IMR-90 (cell line): Measurements from ENCODE around the gene DOK4. TPM values are rescaled to one million over a fixed set of nuclear protein-coding genes. Genes with fewer than 3 reads are reported as not detected.

Experiments used
- ATAC-seq: fragments of 200-7000 bp; cut with Tn5 transposase; 2 replicates; pipeline ENCODE4 v1.9.1; 2020; ENCODE audit warnings: low read depth, mild to moderate bottlenecking, moderate library complexity
- BruUV-seq: library from RNA; stranded (reverse); fragments of 400-500 nt; replicated peaks from 2 replicates; lab custom pipeline; 2021; lab: Mats Ljungman, UMichigan
- CTCF ChIA-PET: fragments of 300-600 bp; formaldehyde crosslinking; extraction: SDS; loops from one replicate; lab custom pipeline; 2021; ENCODE audit warnings: antibody characterized with exemption; lab: Yijun Ruan, JAX
- POLR2A ChIA-PET: fragments of 300-600 bp; sonication (Branson Sonifier 250); formaldehyde crosslinking; loops from one replicate; lab custom pipeline; 2022; ENCODE audit warnings: antibody characterized with exemption; ENCODE audit not compliant: unreplicated experiment; lab: Charles Lee
- DNase-seq: peaks from one replicate; pipeline ENCODE4 v3.0.0; 2013
- H2AFZ ChIP-seq: replicated peaks from 2 replicates; pipeline ENCODE3; 2013; ENCODE audit warnings: low read length, mild to moderate bottlenecking; ENCODE audit not compliant: poor library complexity
- H2AK5ac ChIP-seq: 2 replicates; pipeline ENCODE4 v1.6.1; 2013; ENCODE audit warnings: low read depth, low read length, inconsistent platforms
- H2AK9ac ChIP-seq: replicated peaks from 2 replicates; pipeline ENCODE3; 2013; ENCODE audit warnings: mild to moderate bottlenecking, low read depth, low read length, moderate library complexity; ENCODE audit not compliant: poor library complexity
- H2BK120ac ChIP-seq: 2 replicates; pipeline ENCODE4 v1.6.1; 2013; ENCODE audit warnings: low read depth, low read length, inconsistent platforms
- H2BK15ac ChIP-seq: 3 replicates; pipeline ENCODE4 v1.6.1; 2013; ENCODE audit warnings: low read depth, low read length, inconsistent platforms
- H2BK20ac ChIP-seq: 2 replicates; pipeline ENCODE4 v1.6.1; 2013; ENCODE audit warnings: low read depth, mild to moderate bottlenecking, inconsistent platforms, low read length, moderate library complexity
- H2BK5ac ChIP-seq: 2 replicates; pipeline ENCODE4 v1.6.1; 2013; ENCODE audit warnings: mild to moderate bottlenecking, low read depth, low read length, inconsistent platforms; ENCODE audit not compliant: poor library complexity, severe bottlenecking
- H3K14ac ChIP-seq: replicated peaks from 2 replicates; pipeline ENCODE4 v1.6.1; 2013; ENCODE audit warnings: low read depth, low read length, inconsistent platforms
- H3K18ac ChIP-seq: 2 replicates; pipeline ENCODE4 v1.6.1; 2013; ENCODE audit warnings: low read depth, low read length, control low read depth
- H3K23ac ChIP-seq: 2 replicates; pipeline ENCODE4 v1.6.1; 2013; ENCODE audit warnings: low read depth, low read length, inconsistent platforms
- H3K27ac ChIP-seq: 2 replicates; pipeline ENCODE4 v1.5.1; 2013; ENCODE audit warnings: mild to moderate bottlenecking, control low read depth, low read length; ENCODE audit not compliant: insufficient read depth
- H3K27me3 ChIP-seq: 2 replicates; pipeline ENCODE4 v1.6.1; 2013; ENCODE audit warnings: low read length; ENCODE audit not compliant: control insufficient read depth, insufficient read depth
- H3K36me3 ChIP-seq: 2 replicates; pipeline ENCODE4 v1.6.1; 2013; ENCODE audit warnings: low read length, mixed read lengths; ENCODE audit not compliant: control insufficient read depth, insufficient read depth
- H3K4ac ChIP-seq: 2 replicates; pipeline ENCODE4 v1.6.1; 2013; ENCODE audit warnings: low read depth, low read length, inconsistent platforms
- H3K4me1 ChIP-seq: 2 replicates; pipeline ENCODE4 v1.6.1; 2013; ENCODE audit warnings: low read length, mixed read lengths; ENCODE audit not compliant: control insufficient read depth, insufficient read depth
- H3K4me2 ChIP-seq: 2 replicates; pipeline ENCODE4 v1.6.1; 2013; ENCODE audit warnings: low read depth, mild to moderate bottlenecking, control low read depth, low read length, moderate library complexity
- H3K4me3 ChIP-seq: 2 replicates; pipeline ENCODE4 v1.5.1; 2013; ENCODE audit warnings: low read depth, mild to moderate bottlenecking, control low read depth, low read length, moderate library complexity; ENCODE audit not compliant: insufficient read depth
- H3K56ac ChIP-seq: 2 replicates; pipeline ENCODE4 v1.6.1; 2013; ENCODE audit warnings: low read length, inconsistent platforms; ENCODE audit not compliant: insufficient read depth; ENCODE audit errors: extremely low read depth
- H3K79me1 ChIP-seq, 2 experiments: 2 replicates each; pipeline ENCODE4 v1.6.1; 2013; ENCODE audit warnings: low read length in 2 of 2, inconsistent platforms in 1 of 2, low read depth in 1 of 2
- H3K9ac ChIP-seq: 2 replicates; pipeline ENCODE4 v1.6.1; 2013; ENCODE audit warnings: low read depth, low read length, control low read depth
- H3K9me1 ChIP-seq: 2 replicates; pipeline ENCODE4 v1.6.1; 2013; ENCODE audit warnings: low read length, inconsistent platforms; ENCODE audit not compliant: insufficient read depth
- H3K9me3 ChIP-seq: 2 replicates; pipeline ENCODE4 v1.6.1; 2013; ENCODE audit warnings: low read length; ENCODE audit not compliant: control insufficient read depth, insufficient read depth
- H4K20me1 ChIP-seq: 2 replicates; pipeline ENCODE4 v1.6.1; 2013; ENCODE audit warnings: low read length, inconsistent platforms; ENCODE audit not compliant: insufficient read depth
- H4K5ac ChIP-seq: 2 replicates; pipeline ENCODE4 v1.6.1; 2013; ENCODE audit warnings: mild to moderate bottlenecking, low read depth, low read length, control low read depth
- H4K8ac ChIP-seq, 2 experiments: 2 replicates each; pipeline ENCODE4 v1.6.1; 2013; ENCODE audit warnings: low read depth in 2 of 2, low read length in 2 of 2, control low read depth in 1 of 2, inconsistent platforms in 1 of 2
- H4K91ac ChIP-seq: 2 replicates; pipeline ENCODE4 v1.6.1; 2013; ENCODE audit warnings: low read depth, low read length, inconsistent platforms; ENCODE audit not compliant: insufficient read depth
- CEBPB ChIP-seq: IDR thresholded peaks from 2 replicates; pipeline ENCODE4 v1.6.1; 2012; ENCODE audit warnings: low read depth, low read length, improper control_type of control experiment
- CHD1 ChIP-seq: IDR thresholded peaks from 2 replicates; pipeline ENCODE4 v1.6.1; 2012; ENCODE audit warnings: low read depth, low read length, improper control_type of control experiment
- CTCF ChIP-seq: conservative IDR thresholded peaks from 2 replicates; pipeline ENCODE4 v1.5.1; 2012; ENCODE audit warnings: mild to moderate bottlenecking, low read depth, low read length, improper control_type of control experiment
- ELK1 ChIP-seq: fragments of 150-350 bp; IDR thresholded peaks from 2 replicates; pipeline ENCODE4 v1.6.1; 2016; ENCODE audit warnings: low read depth, mild to moderate bottlenecking, low read length, moderate library complexity, borderline replicate concordance
- FOS ChIP-seq: fragments of 150-350 bp; IDR thresholded peaks from 2 replicates; pipeline ENCODE4 v1.6.1; 2016; ENCODE audit warnings: low read depth, low read length
- MAFK ChIP-seq: IDR thresholded peaks from 2 replicates; pipeline ENCODE4 v1.6.1; 2012; ENCODE audit warnings: low read depth, low read length, improper control_type of control experiment
- MAZ ChIP-seq: IDR thresholded peaks from 2 replicates; pipeline ENCODE4 v1.6.1; 2012; ENCODE audit warnings: low read depth, mild to moderate bottlenecking, low read length, improper control_type of control experiment, moderate library complexity, borderline replicate concordance
- NFE2L2 ChIP-seq: fragments of 150-350 bp; IDR thresholded peaks from 2 replicates; pipeline ENCODE4 v1.6.1; 2016; ENCODE audit warnings: low read depth, mild to moderate bottlenecking, low read length
- POLR2A ChIP-seq: IDR thresholded peaks from 2 replicates; pipeline ENCODE4 v1.6.1; 2012; ENCODE audit warnings: mild to moderate bottlenecking, low read depth, low read length
- RAD21 ChIP-seq: IDR thresholded peaks from 2 replicates; pipeline ENCODE4 v1.6.1; 2012; ENCODE audit warnings: low read length, improper control_type of control experiment
- RCOR1 ChIP-seq: IDR thresholded peaks from 2 replicates; pipeline ENCODE4 v1.6.1; 2012; ENCODE audit warnings: mild to moderate bottlenecking, low read length, improper control_type of control experiment; ENCODE audit not compliant: insufficient replicate concordance
- RFX5 ChIP-seq: IDR thresholded peaks from 2 replicates; pipeline ENCODE4 v1.8.0; 2012; ENCODE audit warnings: low read depth, mild to moderate bottlenecking, low read length, moderate library complexity
- SMC3 ChIP-seq: fragments of 150-350 bp; IDR thresholded peaks from 2 replicates; pipeline ENCODE4 v1.6.1; 2016; ENCODE audit warnings: low read depth, mild to moderate bottlenecking, antibody characterized with exemption, low read length, moderate library complexity
- USF2 ChIP-seq: fragments of 150-350 bp; IDR thresholded peaks from 2 replicates; pipeline ENCODE4 v1.6.1; 2017; ENCODE audit warnings: mild to moderate bottlenecking, antibody characterized with exemption, low read length, low read depth
- WGBS, 2 experiments: methylation state at CpG; one replicate each; pipeline versions ENCODE4 v1.1.5 to v1.1.7; 2013; ENCODE audit warnings: missing lambda C conversion rate in 2 of 2; ENCODE audit not compliant: insufficient read length in 1 of 2; ENCODE audit errors: extremely low coverage in 2 of 2; 5-methylcytosine and 5-hydroxymethylcytosine counted together
- dilution Hi-C: fragments of 300-500 bp; cut with HindIII; formaldehyde crosslinking; loops from one replicate; pipeline ENCODE4 v1.14.3; 2018; ENCODE audit warnings: low sequenced_read_pairs; ENCODE audit not compliant: unreplicated experiment
- in situ Hi-C: fragments of 300-500 bp; cut with MboI; formaldehyde crosslinking; loops from 3 replicates; pipeline ENCODE4 v1.14.3; 2019; ENCODE audit warnings: low sequenced_read_pairs, inconsistent platforms, mixed read lengths
- intact Hi-C: fragments of 100-400 bp; cut with micrococcal nuclease; formaldehyde crosslinking; loops from 2 replicates; pipeline ENCODE4 v1.10.0; 2022
- polyA plus RNA-seq, 3 experiments: library from polyadenylated mRNA; depleted of rRNA; stranded (reverse); fragments of >200 nt; gene quantifications; 2 replicates each; pipeline ENCODE4 v1.2.3, GENCODE V29; 2012; ENCODE audit warnings: low replicate concordance in 1 of 3
- total RNA-seq: library from RNA; depleted of rRNA; stranded (reverse); fragments of >200 nt; gene quantifications from 2 replicates; pipeline ENCODE4 v1.2.3, GENCODE V29; 2012

Gene DOK4
- total and polyA plus RNA-seq, 2 of the 4 experiments (the other 2 are of a cell fraction), result 22.0 to 25.9 TPM

GRCh38 chr16:57507136-57508034, 21.1 kb upstream of the DOK4 start:
- intact Hi-C loops, result no loop called here
- Histone ChIP-seq H3K27me3 (peaks cover 58% of the 10 kb centered on the region), H3K14ac (no peak overlapping the region), H2BK20ac (no peak overlapping the region), H3K27ac (no peak overlapping the region), H3K56ac (no peak overlapping the region), H2BK15ac (no peak overlapping the region), H2BK5ac (no peak overlapping the region), H3K4me2 (no peak overlapping the region), H4K20me1 (no peaks in the 10 kb centered on the region), H3K23ac (no peak overlapping the region), H4K5ac (no peak overlapping the region), H3K4ac (no peak overlapping the region), H2BK120ac (no peak overlapping the region), H3K4me3 (no peak overlapping the region), H2AFZ (peak overlapping the region; percentile 15), H3K9me1 (no peaks in the 10 kb centered on the region), H3K79me1 (no peaks in the 10 kb centered on the region), H3K9me3 (no peaks in the 10 kb centered on the region), H2AK5ac (no peak overlapping the region), H3K18ac (no peak overlapping the region), H3K4me1 (no peaks in the 10 kb centered on the region), H4K8ac (no peak overlapping the region), H3K9ac (no peak overlapping the region), H3K36me3 (no peaks in the 10 kb centered on the region; the same call in 1 of the 2 replicates), H4K91ac (no peak overlapping the region), H2AK9ac (no peak overlapping the region)
- in situ Hi-C loops, result no loop called here
- POLR2A ChIA-PET, result interaction anchor here (0.5 kb wide), 1 partner anchor 17 kb away, joined by 3 read pairs; no protein-coding TSS in a partner anchor
- dilution Hi-C loops, result no loop called here
- 46% methylated on average over 5 of the region's 13 CpGs; no CpG with 5 or more reads in 1 of the 2 experiments for WGBS, 2 experiments
- DNase-seq (no peak), ATAC-seq (no peak)
- no TSS peak for BruUV-seq
- CTCF ChIA-PET, result interaction anchor here (1.8 kb wide), 1 partner anchor 13 kb away, joined by 8 read pairs; no protein-coding TSS in a partner anchor
- no peak for TF ChIP-seq RFX5
- TF ChIP-seq CHD1, result no peak
- no peak for TF ChIP-seq MAFK
- no peak for TF ChIP-seq RCOR1
- TF ChIP-seq SMC3, result no peak
- TF ChIP-seq CTCF, result no peak
- no peak for TF ChIP-seq MAZ
- no peak for TF ChIP-seq FOS
- no peak for TF ChIP-seq USF2
- TF ChIP-seq ELK1, result no peak
- TF ChIP-seq NFE2L2, result no peak
- no peak for TF ChIP-seq POLR2A
- TF ChIP-seq RAD21, result no peak
- no peak for TF ChIP-seq CEBPB
